Heart left ventricle (tissue), 16 donors: ENCODE results near the gene RPA1. TPM values are rescaled to one million over a fixed set of nuclear protein-coding genes. Genes with fewer than 3 reads are reported as not detected.
A peak's percentile ranks its signal among the peaks of the same experiment; 100 is the strongest.

Experiments used
- ATAC-seq, 4 donors: fragments of 200-7000 bp; cut with Tn5 transposase; one replicate each; pipeline ENCODE4 v1.9.1; 2020 to 2022; ENCODE audit warnings: moderate library complexity in 4 of 4, mild to moderate bottlenecking in 3 of 4, moderate number of reproducible peaks in 1 of 4
- DNase-seq, 5 donors: peaks; one replicate each; pipeline ENCODE4 v3.0.0-alpha.2; 2020
- H3K27ac ChIP-seq, 12 donors: fragments of 200-600 bp; sonication (generic) in 4 of 12; one replicate each; pipeline versions ENCODE4 v1.5.0 to v1.8.0; 2016 to 2022; ENCODE audit warnings: mild to moderate bottlenecking in 2 of 12
- H3K27me3 ChIP-seq, 9 donors: fragments of 200-600 bp; sonication (generic) in 2 of 9; one replicate each; pipeline versions ENCODE4 v1.5.1 to v1.8.0; 2016 to 2022; ENCODE audit warnings: mild to moderate bottlenecking in 3 of 9
- H3K36me3 ChIP-seq, 9 donors: fragments of 200-600 bp; sonication (generic) in 2 of 9; one replicate each; pipeline versions ENCODE4 v1.5.0 to v1.8.0; 2018 to 2022; ENCODE audit warnings: mild to moderate bottlenecking in 2 of 9
- H3K4me1 ChIP-seq, 12 donors: fragments of 200-600 bp; sonication (generic) in 4 of 12; one replicate each; pipeline versions ENCODE4 v1.5.0 to v1.8.0; 2016 to 2022; ENCODE audit warnings: mild to moderate bottlenecking in 3 of 12
- H3K4me3 ChIP-seq, 12 donors: fragments of 200-600 bp; sonication (generic) in 4 of 12; one replicate each; pipeline versions ENCODE4 v1.5.0 to v1.8.0; 2017 to 2022; ENCODE audit warnings: mild to moderate bottlenecking in 9 of 12, moderate library complexity in 4 of 12
- H3K9me3 ChIP-seq, 12 donors: fragments of 200-600 bp; sonication (generic) in 4 of 12; one replicate each; pipeline versions ENCODE4 v1.5.0 to v1.8.0; 2016 to 2022; ENCODE audit warnings: mild to moderate bottlenecking in 1 of 12
- CTCF ChIP-seq, 12 donors: fragments of 200-600 bp; sonication (generic) in 4 of 12; IDR thresholded peaks; one replicate each; pipeline versions ENCODE4 v1.5.0 to v1.8.0; 2018 to 2022; ENCODE audit warnings: antibody characterized with exemption in 12 of 12, mild to moderate bottlenecking in 5 of 12
- POLR2A ChIP-seq, 2 donors: fragments of 450-650 bp; IDR thresholded peaks; one replicate each; pipeline ENCODE4 v1.6.1; 2017; ENCODE audit warnings: antibody characterized with exemption in 2 of 2, mild to moderate bottlenecking in 2 of 2, moderate library complexity in 2 of 2
- WGBS, 4 donors: extraction: QIAGEN DNeasy Blood & Tissue Kit in 2 of 4; methylation state at CpG; one replicate each; pipeline versions ENCODE4 v1.1.5 to v1.1.7; 2013 to 2018; 5-methylcytosine and 5-hydroxymethylcytosine counted together
- intact Hi-C, 10 donors: fragments of 100-400 bp; cut with DNase I; formaldehyde crosslinking; loops; one replicate each; pipeline versions ENCODE4 v1.11.1 to v1.14.2; 2022
- polyA plus RNA-seq, 2 donors: library from polyadenylated mRNA; stranded (reverse); fragments of 200-250 nt; gene quantifications; one replicate each; pipeline ENCODE4 v1.2.3, GENCODE V29; 2013
- total RNA-seq, 9 donors: library from RNA; depleted of rRNA in 2 of 9; stranded (reverse); fragments of >200 nt in 2 of 9; fragmentation: NEBNext Ultra II Directional in 3 of 9; extraction: Animal tissue kit (Norgen Biotek cat#: 25700) in 3 of 9; gene quantifications; one replicate each; pipeline versions ENCODE4 v1.1.0 to v1.2.4, GENCODE V29; 2016 to 2023
- donor health status: ischemic (EF 13 %, LVEDD 7.1; RV severe dilation, severe dysfunction).
- donor health status: healthy with polysubstance abuse.
- donor health status: DM: no; HTN: yes; CAD: no.
- donor health status: DM: no; HTN: no; CAD: no.
- donor health status: ischemic (EF 25% LVEDD 6.9; RV normal size, moderate dysfunction).
- donor health status: ischemic (EF 25% LVEDD 5.7; RV mildly dilated, moderate dysfunction).
- donor health status: healthy.
- donor health status: DM: yes; HTN: yes; CAD: no.
- donor health status: ischemic (EF 35%, LVEDD 5.7; RV mildly dilated, moderate dysfunction).
- donor health status: nonischemic (EF 11% LVEDD 7.7; RV severe dilation, severe dysfunction).
- donor health status: DM: yes; HTN: yes; CAD: no.
- donor health status: PGD.
- donor health status: ischemic (EF 29% LVEDD 5.4; RV normal size, mild dysfunction).
- donor health status: nonischemic (EF 23%, LVEDD 6.1; RV moderate dilation, normal function).

The RPA1 gene
- total and polyA plus RNA-seq, 11 donors = 10.4 to 87.4 (median 57.3) TPM

- Histone ChIP-seq H3K9me3 (no peaks in the 10 kb centered on the region), H3K4me3 (no peak overlapping the region), H3K27ac (no peak overlapping the region), H3K4me1 (no peaks in the 10 kb centered on the region), H3K36me3 (peaks cover 0 to 83% (median 76%) of the 10 kb centered on the region in 9 donors), H3K27me3 (no peaks in the 10 kb centered on the region)
- intact Hi-C loops = loop anchor here in 1 of 10 donors (10.0 kb wide), 1 partner anchor 388 kb away; no protein-coding TSS in a partner anchor
- WGBS, 4 donors = 91 to 96% (median 92%) methylated on average over 25 of the region's 25 CpGs
- TF ChIP-seq POLR2A (IDR thresholded peaks at IDR 0.05) (no peak), CTCF (IDR thresholded peaks at IDR 0.05) (no peak)
- ATAC-seq (no peak), DNase-seq (no peak)
Measured at GRCh38 chr17:1896243-1897104, 66.7 kb downstream of the RPA1 start.

- H3K9me3 ChIP-seq = no peaks in the 10 kb centered on the region
- 83 to 96% (median 90%) methylated on average over 18 of the region's 18 CpGs for WGBS, 4 donors
- DNase-seq = no peak
- no peak overlapping the region for H3K27ac ChIP-seq
- TF ChIP-seq POLR2A (IDR thresholded peaks at IDR 0.05) (no peak), CTCF (IDR thresholded peaks at IDR 0.05) (no peak)
- intact Hi-C loops = loop anchor here in 1 of 10 donors (10.0 kb wide), 1 partner anchor 388 kb away; no protein-coding TSS in a partner anchor
- H3K4me1 ChIP-seq = no peaks in the 10 kb centered on the region
- H3K27me3 ChIP-seq = no peaks in the 10 kb centered on the region
- H3K36me3 ChIP-seq = peaks cover 0 to 76% (median 69%) of the 10 kb centered on the region in 9 donors
- ATAC-seq = no peak
- no peak overlapping the region for H3K4me3 ChIP-seq
Measured at GRCh38 chr17:1897105-1897656, 67.4 kb downstream of the RPA1 start.

- WGBS, 4 donors = 93 to 95% (median 94%) methylated on average over 17 of the region's 17 CpGs
- Histone ChIP-seq H3K4me3 (no peak overlapping the region), H3K27ac (no peak overlapping the region), H3K36me3 (peaks cover 0 to 65% (median 57%) of the 10 kb centered on the region in 9 donors), H3K27me3 (no peaks in the 10 kb centered on the region), H3K4me1 (no peaks in the 10 kb centered on the region), H3K9me3 (no peaks in the 10 kb centered on the region)
- ATAC-seq = peak in 1 of 4 donors; percentile 20
- TF ChIP-seq CTCF (IDR thresholded peaks at IDR 0.05) (no peak), POLR2A (IDR thresholded peaks at IDR 0.05) (no peak)
- DNase-seq = no peak
- intact Hi-C loops = loop anchor here in 1 of 10 donors (10.0 kb wide), 1 partner anchor 386 kb away; no protein-coding TSS in a partner anchor
Measured at GRCh38 chr17:1898332-1898731, 68.5 kb downstream of the RPA1 start.

- Histone ChIP-seq H3K27ac (no peak overlapping the region), H3K9me3 (no peaks in the 10 kb centered on the region), H3K4me3 (no peak overlapping the region), H3K4me1 (no peaks in the 10 kb centered on the region), H3K27me3 (no peaks in the 10 kb centered on the region), H3K36me3 (peaks cover 0 to 59% (median 52%) of the 10 kb centered on the region in 9 donors)
- no peak for TF ChIP-seq POLR2A (IDR thresholded peaks at IDR 0.05)
- no peak for TF ChIP-seq CTCF (IDR thresholded peaks at IDR 0.05)
- intact Hi-C loops = loop anchor here in 1 of 10 donors (10.0 kb wide), 1 partner anchor 386 kb away; no protein-coding TSS in a partner anchor
- no peak for ATAC-seq
- 92 to 94% (median 93%) methylated on average over 12 of the region's 12 CpGs for WGBS, 4 donors
- DNase-seq = no peak
Measured at GRCh38 chr17:1898872-1899271, 69.1 kb downstream of the RPA1 start.
